Fibroblast of lung (primary cell): ENCODE data around the gene HMCN2. TPM values are rescaled to one million over a fixed set of nuclear protein-coding genes. Genes with fewer than 3 reads are reported as not detected.

Experiments
- DNase-seq, 2 donors: peaks; one replicate each; pipeline versions ENCODE4 v3.0.0 to v3.0.0-alpha.2; 2010; ENCODE audit warnings: low read depth in 2 of 2
- H2AFZ ChIP-seq: 2 replicates; pipeline ENCODE4 v1.5.1; 2012; ENCODE audit warnings: low read length, control low read depth, inconsistent platforms
- H3K27ac ChIP-seq: 2 replicates; pipeline ENCODE4 v1.5.1; 2011; ENCODE audit warnings: low read length, control low read depth; ENCODE audit not compliant: insufficient read depth
- H3K27me3 ChIP-seq: 2 replicates; pipeline ENCODE4 v1.5.1; 2011; ENCODE audit warnings: mild to moderate bottlenecking, low read length; ENCODE audit not compliant: control insufficient read depth, insufficient read depth
- H3K36me3 ChIP-seq: 2 replicates; pipeline ENCODE4 v1.5.1; 2011; ENCODE audit warnings: low read length; ENCODE audit not compliant: control insufficient read depth, insufficient read depth
- H3K4me1 ChIP-seq: 2 replicates; pipeline ENCODE4 v1.5.1; 2011; ENCODE audit warnings: low read length; ENCODE audit not compliant: control insufficient read depth, insufficient read depth; ENCODE audit errors: extremely low read depth
- H3K4me2 ChIP-seq: 2 replicates; pipeline ENCODE4 v1.5.1; 2011; ENCODE audit warnings: low read length, control low read depth; ENCODE audit not compliant: insufficient read depth; ENCODE audit errors: extremely low read depth
- H3K4me3 ChIP-seq, 4 experiments: fragments of 200-600 bp in 1 of 4; sonication (generic) in 1 of 4; replicated peaks in 1 of 4; 2 replicates each; pipeline ENCODE4 v1.5.1; 2011 to 2016; ENCODE audit warnings: low read length in 4 of 4, low read depth in 3 of 4, mild to moderate bottlenecking in 3 of 4, control low read depth in 2 of 4, inconsistent platforms in 1 of 4, mixed read lengths in 1 of 4; ENCODE audit not compliant: insufficient read depth in 1 of 4; ENCODE audit errors: control extremely low read depth in 1 of 4
- H3K79me2 ChIP-seq: 2 replicates; pipeline ENCODE4 v1.5.1; 2012; ENCODE audit warnings: mild to moderate bottlenecking, low read length, inconsistent platforms; ENCODE audit not compliant: control insufficient read depth, insufficient read depth
- H3K9ac ChIP-seq: 2 replicates; pipeline ENCODE4 v1.5.1; 2011; ENCODE audit warnings: mild to moderate bottlenecking, low read length, control low read depth; ENCODE audit not compliant: insufficient read depth
- H3K9me3 ChIP-seq: 2 replicates; pipeline ENCODE4 v1.5.1; 2012; ENCODE audit warnings: low read depth, low read length; ENCODE audit not compliant: control insufficient read depth, insufficient read depth
- H4K20me1 ChIP-seq: 2 replicates; pipeline ENCODE4 v1.5.1; 2011; ENCODE audit warnings: low read length; ENCODE audit not compliant: control insufficient read depth, insufficient read depth; ENCODE audit errors: extremely low read depth
- CTCF ChIP-seq, 2 donors: IDR thresholded peaks in 1 of 2; conservative IDR thresholded peaks in 1 of 2; 1 replicate in 1 of 2; 2 replicates in 1 of 2; pipeline ENCODE4 v1.5.1; 2011 to 2012; ENCODE audit warnings: low read length in 2 of 2, control low read depth in 1 of 2, inconsistent platforms in 1 of 2, low read depth in 1 of 2, mild to moderate bottlenecking in 1 of 2
- EZH2 ChIP-seq: IDR thresholded peaks from 2 replicates; pipeline ENCODE4 v1.5.1; 2012; ENCODE audit warnings: low read length, control low read depth, mild to moderate bottlenecking; ENCODE audit errors: missing control alignments
- polyA plus RNA-seq, 2 donors: library from polyadenylated mRNA; depleted of rRNA in 1 of 2; stranded (reverse) in 1 of 2; unstranded in 1 of 2; fragments of >200 nt; gene quantifications; 2 replicates each; pipeline ENCODE4 v1.2.1, GENCODE V29; 2011 to 2012; ENCODE audit warnings: missing spikeins in 1 of 2
- total RNA-seq: library from RNA; depleted of rRNA; stranded (reverse); fragments of >200 nt; gene quantifications from 2 replicates; pipeline ENCODE4 v1.2.1, GENCODE V29; 2014

The HMCN2 gene
- total and polyA plus RNA-seq, 2 donors (not counting 1 experiment from before 2014, with no cell fraction given), result under 0.01 TPM; not detected in 1

- DNase-seq, result no peak
- H3K4me2 ChIP-seq, result no peak overlapping the region
- H2AFZ ChIP-seq, result no peak overlapping the region
- no peak overlapping the region for H3K27ac ChIP-seq
- no peaks in the 10 kb centered on the region for H3K9me3 ChIP-seq
- no peaks in the 10 kb centered on the region for H4K20me1 ChIP-seq
- H3K27me3 ChIP-seq, result no peaks in the 10 kb centered on the region
- no peak overlapping the region for H3K9ac ChIP-seq
- TF ChIP-seq EZH2 (no peak), CTCF (conservative IDR thresholded peaks at IDR 0.05 in 1 of 2, IDR thresholded peaks at IDR 0.05 in 1 of 2; ENCODE audit: low read depth in 1 of 2, low read length in 2 of 2) (no peak)
- H3K4me1 ChIP-seq, result no peaks in the 10 kb centered on the region
- H3K4me3 ChIP-seq, result no peak overlapping the region
- H3K36me3 ChIP-seq, result no peaks in the 10 kb centered on the region
- H3K79me2 ChIP-seq, result no peaks in the 10 kb centered on the region
These were observed 94.3 kb downstream of the HMCN2 start for GRCh38 chr9:130359819-130360218.

- Histone ChIP-seq H3K79me2 (no peaks in the 10 kb centered on the region), H3K4me3 (no peak overlapping the region), H2AFZ (no peak overlapping the region), H4K20me1 (no peaks in the 10 kb centered on the region), H3K9ac (no peak overlapping the region), H3K4me1 (no peaks in the 10 kb centered on the region), H3K9me3 (no peaks in the 10 kb centered on the region), H3K27me3 (no peaks in the 10 kb centered on the region), H3K4me2 (no peak overlapping the region), H3K36me3 (no peaks in the 10 kb centered on the region), H3K27ac (no peak overlapping the region)
- TF ChIP-seq CTCF (conservative IDR thresholded peaks at IDR 0.05 in 1 of 2, IDR thresholded peaks at IDR 0.05 in 1 of 2; ENCODE audit: low read depth in 1 of 2, low read length in 2 of 2) (no peak), EZH2 (no peak)
- no peak for DNase-seq
These were observed 95.1 kb downstream of the HMCN2 start for GRCh38 chr9:130360672-130361071.

- H3K79me2 ChIP-seq, result no peaks in the 10 kb centered on the region
- H3K4me2 ChIP-seq, result no peak overlapping the region
- no peak for DNase-seq
- H4K20me1 ChIP-seq, result no peaks in the 10 kb centered on the region
- H3K27me3 ChIP-seq, result no peaks in the 10 kb centered on the region
- no peak overlapping the region for H2AFZ ChIP-seq
- no peaks in the 10 kb centered on the region for H3K4me1 ChIP-seq
- no peaks in the 10 kb centered on the region for H3K36me3 ChIP-seq
- no peak overlapping the region for H3K4me3 ChIP-seq
- H3K27ac ChIP-seq, result no peak overlapping the region
- no peaks in the 10 kb centered on the region for H3K9me3 ChIP-seq
- no peak overlapping the region for H3K9ac ChIP-seq
- TF ChIP-seq EZH2 (no peak), CTCF (conservative IDR thresholded peaks at IDR 0.05 in 1 of 2, IDR thresholded peaks at IDR 0.05 in 1 of 2; ENCODE audit: low read depth in 1 of 2, low read length in 2 of 2) (no peak)
These were observed 96.4 kb downstream of the HMCN2 start for GRCh38 chr9:130361873-130362362.
